Fibroblast of villous mesenchyme (primary cell): ENCODE results near the gene HOXB7. TPM values are rescaled to one million over a fixed set of nuclear protein-coding genes. Genes with fewer than 3 reads are reported as not detected.

ENCODE experiments used
- DNase-seq: peaks from one replicate; pipeline ENCODE4 v3.0.0-alpha.2; 2010; ENCODE audit warnings: low read depth
- H3K4me3 ChIP-seq: 2 replicates; pipeline ENCODE4 v1.5.1; 2011; ENCODE audit warnings: low read depth, mild to moderate bottlenecking, low read length
- total RNA-seq: library from RNA; depleted of rRNA; stranded (reverse); fragments of >200 nt; gene quantifications from 2 replicates; pipeline ENCODE4 v1.2.3, GENCODE V29; 2012
- TF ChIP-seq, protein P1 (sequence below): IDR thresholded peaks from 2 replicates; pipeline ENCODE4 v1.5.1; 2012; ENCODE audit warnings: low read depth, mild to moderate bottlenecking, low read length; ENCODE audit not compliant: insufficient read depth

The HOXB7 gene
- total RNA-seq, 1 donor: 1.7 TPM

DNA sequence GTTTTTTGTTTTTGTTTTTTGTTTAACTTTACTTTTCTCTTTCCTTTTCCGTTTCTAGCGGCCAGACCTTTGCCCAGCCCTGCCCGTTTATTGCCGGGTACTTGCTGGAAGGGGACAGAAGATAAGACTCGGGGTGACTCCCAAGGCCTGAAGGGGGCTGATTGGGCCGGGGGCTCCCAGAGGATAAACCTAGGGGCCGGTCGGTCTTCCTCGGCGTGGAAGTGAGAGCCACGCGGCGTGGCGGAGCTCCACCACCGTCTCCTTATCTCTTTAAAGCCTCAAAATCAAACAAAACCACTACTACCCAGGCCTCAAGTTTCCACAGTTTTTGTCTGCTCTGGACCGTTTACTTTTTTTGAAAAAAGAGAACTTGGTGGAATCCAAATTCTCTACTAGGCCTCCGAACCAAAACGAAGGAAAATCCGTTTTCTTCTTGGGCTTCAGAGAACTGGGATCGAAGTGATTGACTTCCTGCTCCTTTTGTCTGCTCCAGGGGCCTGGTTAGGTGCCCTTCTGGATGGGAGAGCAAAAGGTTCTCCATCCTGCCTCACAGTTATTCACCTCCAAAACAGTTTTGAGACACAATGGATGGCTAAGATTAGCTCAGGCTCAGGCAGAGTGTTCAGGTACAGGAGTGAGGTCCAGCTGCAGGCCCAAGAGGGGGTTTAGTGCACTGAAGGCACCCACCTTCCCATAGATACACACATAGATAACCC lies 23.8 kb upstream of the HOXB7 start:
- no peak overlapping the region for H3K4me3 ChIP-seq
- TF ChIP-seq, protein P1, sequence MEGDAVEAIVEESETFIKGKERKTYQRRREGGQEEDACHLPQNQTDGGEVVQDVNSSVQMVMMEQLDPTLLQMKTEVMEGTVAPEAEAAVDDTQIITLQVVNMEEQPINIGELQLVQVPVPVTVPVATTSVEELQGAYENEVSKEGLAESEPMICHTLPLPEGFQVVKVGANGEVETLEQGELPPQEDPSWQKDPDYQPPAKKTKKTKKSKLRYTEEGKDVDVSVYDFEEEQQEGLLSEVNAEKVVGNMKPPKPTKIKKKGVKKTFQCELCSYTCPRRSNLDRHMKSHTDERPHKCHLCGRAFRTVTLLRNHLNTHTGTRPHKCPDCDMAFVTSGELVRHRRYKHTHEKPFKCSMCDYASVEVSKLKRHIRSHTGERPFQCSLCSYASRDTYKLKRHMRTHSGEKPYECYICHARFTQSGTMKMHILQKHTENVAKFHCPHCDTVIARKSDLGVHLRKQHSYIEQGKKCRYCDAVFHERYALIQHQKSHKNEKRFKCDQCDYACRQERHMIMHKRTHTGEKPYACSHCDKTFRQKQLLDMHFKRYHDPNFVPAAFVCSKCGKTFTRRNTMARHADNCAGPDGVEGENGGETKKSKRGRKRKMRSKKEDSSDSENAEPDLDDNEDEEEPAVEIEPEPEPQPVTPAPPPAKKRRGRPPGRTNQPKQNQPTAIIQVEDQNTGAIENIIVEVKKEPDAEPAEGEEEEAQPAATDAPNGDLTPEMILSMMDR: no peak
- DNase-seq: no peak

DNA sequence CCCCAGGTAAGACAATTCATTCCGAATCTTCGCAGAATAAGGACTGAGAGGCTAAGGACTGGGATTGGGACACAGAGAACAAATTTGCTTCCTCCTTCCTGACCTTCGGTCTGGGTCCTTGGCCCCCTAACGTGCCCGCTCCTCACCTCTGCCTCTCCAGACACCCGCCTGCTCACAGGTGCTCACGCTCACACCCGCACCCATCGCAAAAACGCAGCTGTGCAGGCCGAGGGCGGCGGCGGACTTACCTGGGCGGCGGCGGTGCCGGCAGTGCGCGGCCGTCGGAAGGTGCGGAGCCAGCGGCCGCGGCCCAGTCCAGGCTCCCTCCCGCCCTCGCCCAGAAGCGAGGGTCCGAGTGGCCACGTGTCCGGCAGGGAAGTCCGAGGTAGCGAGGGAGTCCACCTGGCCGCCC lies 22.5 kb upstream of the HOXB7 start:
- TF ChIP-seq, protein P1: no peak
- DNase-seq: no peak
- no peak overlapping the region for H3K4me3 ChIP-seq

DNA sequence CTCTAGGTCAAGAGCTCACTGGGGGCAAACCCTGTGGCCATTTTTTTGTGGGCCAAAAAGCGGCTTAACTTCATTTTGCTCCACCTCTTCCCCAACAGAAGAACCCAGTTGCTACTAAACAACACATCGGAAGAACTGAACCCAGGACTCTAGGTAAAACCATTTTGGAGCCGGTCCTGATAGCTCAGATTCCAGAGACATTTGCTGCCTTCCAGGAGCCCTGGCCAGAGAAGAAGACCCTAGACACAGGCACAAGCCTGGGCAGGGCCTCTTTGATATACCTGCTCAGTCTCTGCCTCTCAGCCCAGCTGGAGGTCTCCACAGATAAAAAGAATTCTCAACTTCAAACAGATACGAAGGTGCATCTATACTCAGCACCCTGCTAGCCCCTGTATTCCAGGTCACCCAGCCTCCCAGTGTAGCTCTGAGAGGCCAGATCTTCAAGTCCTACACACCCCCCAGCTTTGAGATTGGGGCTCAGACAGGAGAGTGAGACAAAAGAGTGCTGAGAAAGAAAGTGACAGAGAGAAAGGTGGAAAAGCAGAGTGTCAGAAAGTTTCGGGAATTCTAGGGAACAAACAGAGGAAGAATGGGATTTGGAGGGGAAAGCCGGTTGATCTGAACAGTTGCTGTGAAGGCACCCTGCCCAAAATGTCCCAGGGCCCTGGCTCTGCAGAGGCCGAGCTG lies 21.9 kb upstream of the HOXB7 start:
- H3K4me3 ChIP-seq: no peak overlapping the region
- no peak for DNase-seq
- TF ChIP-seq, protein P1: no peak

DNA sequence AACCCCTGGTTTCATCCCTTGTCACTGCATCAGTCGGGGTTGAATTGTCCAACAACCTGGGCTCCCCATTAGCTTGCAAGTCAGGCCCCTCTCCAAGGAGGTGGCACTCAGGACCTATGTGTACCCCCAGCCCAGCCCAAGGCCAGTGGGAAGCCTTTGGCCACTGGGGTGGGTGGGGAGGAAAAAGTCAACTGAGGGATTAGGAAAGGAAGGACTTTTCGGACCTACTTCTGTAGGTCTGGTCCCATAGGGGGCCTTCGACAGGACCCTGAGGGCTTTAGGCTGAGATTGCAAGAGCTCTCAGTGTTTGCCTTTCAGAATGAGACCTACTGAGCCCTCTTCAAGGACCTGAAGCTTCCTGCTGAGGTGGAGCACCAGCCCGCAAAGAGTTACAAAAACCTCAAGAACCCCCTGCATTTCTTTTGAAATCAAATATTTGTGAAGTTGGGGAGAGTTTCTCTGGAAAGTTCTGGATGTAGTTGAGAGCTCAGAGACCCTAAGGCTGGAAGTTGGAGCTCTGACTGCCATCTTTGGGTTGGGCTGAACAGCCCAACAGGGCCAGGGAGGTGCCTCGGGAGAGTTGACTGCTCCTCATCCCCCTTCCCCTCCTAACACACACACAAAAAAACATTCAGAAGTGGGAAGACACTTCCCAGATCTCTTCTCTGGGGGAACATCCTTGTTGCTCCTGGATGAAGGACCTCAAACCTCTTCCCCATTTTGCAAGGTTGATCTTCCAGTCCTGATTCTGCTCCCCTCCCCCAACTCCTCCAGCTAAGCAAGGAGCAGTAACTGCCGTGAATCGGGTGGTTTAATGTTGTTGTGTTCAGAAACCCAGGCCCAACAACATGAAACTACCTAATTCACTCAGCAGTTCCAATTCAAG lies 21.1 kb upstream of the HOXB7 start:
- H3K4me3 ChIP-seq: no peak overlapping the region
- no peak for DNase-seq
- TF ChIP-seq, protein P1: no peak

DNA sequence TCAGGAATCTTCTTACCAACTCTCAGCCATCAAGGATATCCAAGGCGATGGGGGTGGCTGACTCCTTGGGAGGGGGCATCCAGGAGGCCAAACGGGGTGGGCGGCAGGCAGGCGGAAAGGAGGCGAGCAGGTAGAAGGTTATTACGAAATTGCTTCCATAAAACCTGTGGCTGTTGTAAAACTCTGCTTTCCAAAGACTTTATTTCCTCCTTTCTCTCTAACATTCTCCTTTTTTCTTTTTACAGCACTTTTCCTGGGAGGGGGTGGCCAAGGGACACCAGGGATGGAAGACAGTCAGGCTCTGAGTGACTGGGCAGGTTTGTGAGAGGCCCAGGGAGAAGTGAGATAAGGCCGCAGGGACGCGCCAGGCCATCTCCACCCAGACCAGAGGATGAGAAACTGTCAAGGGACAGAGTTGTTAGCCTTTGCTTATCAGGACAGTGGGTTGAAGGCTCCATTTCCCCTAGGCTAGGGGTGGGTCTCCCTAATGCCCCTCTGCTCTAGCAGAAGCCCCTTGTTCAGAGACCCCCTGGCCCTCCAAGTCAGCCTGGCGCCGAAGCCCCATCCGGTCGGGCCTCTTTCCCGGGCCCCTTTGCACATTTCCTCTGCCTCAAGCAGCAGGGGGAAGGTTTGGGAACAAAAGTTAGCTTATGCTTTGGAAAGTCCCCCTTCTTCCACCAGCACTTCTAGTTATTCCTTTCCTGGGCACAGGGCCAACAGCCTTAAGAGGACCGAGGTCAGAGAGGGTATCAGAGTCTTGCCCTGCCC lies 20.3 kb upstream of the HOXB7 start:
- TF ChIP-seq, protein P1: no peak
- H3K4me3 ChIP-seq: no peak overlapping the region
- no peak for DNase-seq
